ENCODE results near the gene PADI4. TPM values are rescaled to one million over a fixed set of nuclear protein-coding genes. Genes with fewer than 3 reads are reported as not detected.

The PADI4 gene
- polyA plus RNA-seq, 1 experiment: not detected

DNA sequence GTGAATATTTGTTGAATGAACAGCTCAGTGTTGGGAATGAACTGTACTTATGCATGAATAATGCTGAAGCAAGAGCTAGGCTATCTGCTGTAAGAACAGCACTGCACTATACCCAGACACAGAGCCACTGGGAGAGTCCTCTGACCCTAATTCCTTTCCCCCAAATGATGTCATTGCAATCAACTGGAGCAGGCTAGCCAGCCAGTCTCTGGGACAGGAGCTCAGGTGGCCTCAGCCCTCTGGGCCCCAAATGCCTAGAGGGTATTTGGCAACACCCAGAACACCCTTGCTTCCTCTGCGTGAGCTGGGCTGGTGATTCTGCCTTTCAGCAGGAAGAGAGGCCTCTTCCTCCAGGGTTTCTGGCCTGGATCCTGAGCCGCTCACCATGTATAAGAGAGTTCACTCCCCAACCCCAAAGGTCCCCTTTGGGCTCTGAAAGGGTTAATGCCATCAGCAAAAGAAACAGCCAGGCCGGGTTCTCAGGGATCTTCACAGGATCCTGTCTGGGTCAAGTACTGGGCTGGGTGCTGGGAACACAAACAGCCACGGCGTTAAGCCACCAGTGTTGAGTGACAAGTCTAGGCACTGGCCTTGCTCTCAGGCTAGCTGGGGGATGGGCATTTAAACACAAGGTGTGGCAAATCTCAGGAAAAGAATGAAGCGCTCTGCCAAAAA lies 3.7 kb upstream of the PADI4 start:
- Histone ChIP-seq H3K27ac (ENCODE audit: low read depth, low read length) (no peak overlapping the region), H3K9me3 (ENCODE audit: control insufficient read depth, insufficient read depth, low read length) (peaks cover 19% of the 10 kb centered on the region), H3K4me3 (ENCODE audit: low read depth, low read length) (no peak overlapping the region), H3K27me3 (ENCODE audit: control insufficient read depth, insufficient read depth, low read length) (peaks cover 30% of the 10 kb centered on the region)
- no peak for DNase-seq (ENCODE audit: low read depth, low spot score)
- ChIA-PET POLR2A (no interaction called here), CTCF (no interaction called here)
- TF ChIP-seq, protein P1, sequence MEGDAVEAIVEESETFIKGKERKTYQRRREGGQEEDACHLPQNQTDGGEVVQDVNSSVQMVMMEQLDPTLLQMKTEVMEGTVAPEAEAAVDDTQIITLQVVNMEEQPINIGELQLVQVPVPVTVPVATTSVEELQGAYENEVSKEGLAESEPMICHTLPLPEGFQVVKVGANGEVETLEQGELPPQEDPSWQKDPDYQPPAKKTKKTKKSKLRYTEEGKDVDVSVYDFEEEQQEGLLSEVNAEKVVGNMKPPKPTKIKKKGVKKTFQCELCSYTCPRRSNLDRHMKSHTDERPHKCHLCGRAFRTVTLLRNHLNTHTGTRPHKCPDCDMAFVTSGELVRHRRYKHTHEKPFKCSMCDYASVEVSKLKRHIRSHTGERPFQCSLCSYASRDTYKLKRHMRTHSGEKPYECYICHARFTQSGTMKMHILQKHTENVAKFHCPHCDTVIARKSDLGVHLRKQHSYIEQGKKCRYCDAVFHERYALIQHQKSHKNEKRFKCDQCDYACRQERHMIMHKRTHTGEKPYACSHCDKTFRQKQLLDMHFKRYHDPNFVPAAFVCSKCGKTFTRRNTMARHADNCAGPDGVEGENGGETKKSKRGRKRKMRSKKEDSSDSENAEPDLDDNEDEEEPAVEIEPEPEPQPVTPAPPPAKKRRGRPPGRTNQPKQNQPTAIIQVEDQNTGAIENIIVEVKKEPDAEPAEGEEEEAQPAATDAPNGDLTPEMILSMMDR (IDR thresholded peaks at IDR 0.05; ENCODE audit: low read depth, low read length): no peak

DNA sequence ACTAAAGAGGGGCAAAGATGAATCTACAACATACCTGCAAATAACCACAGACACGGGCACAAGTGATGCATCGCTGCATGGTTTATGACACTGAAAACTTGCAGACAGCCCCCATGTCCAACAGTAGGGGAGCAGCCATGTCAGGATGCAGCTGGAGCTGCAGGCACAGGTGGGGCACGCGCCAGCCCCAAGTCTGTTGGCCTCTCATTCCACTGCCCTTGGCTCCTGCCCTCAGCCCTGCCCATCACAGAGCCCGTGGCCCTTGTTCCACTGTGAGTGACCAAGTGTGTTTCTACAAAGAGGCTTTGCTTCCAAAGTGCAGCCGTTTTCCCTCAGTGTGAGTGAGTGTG lies 3.2 kb upstream of the PADI4 start:
- CTCF ChIA-PET: no interaction called here
- Histone ChIP-seq H3K27ac (ENCODE audit: low read depth, low read length) (no peak overlapping the region), H3K4me3 (ENCODE audit: low read depth, low read length) (no peak overlapping the region), H3K27me3 (ENCODE audit: control insufficient read depth, insufficient read depth, low read length) (peaks cover 35% of the 10 kb centered on the region), H3K9me3 (ENCODE audit: control insufficient read depth, insufficient read depth, low read length) (peaks cover 19% of the 10 kb centered on the region)
- no peak for DNase-seq (ENCODE audit: low read depth, low spot score)
- POLR2A ChIA-PET: no interaction called here
- TF ChIP-seq, protein P1 (IDR thresholded peaks at IDR 0.05; ENCODE audit: low read depth, low read length): no peak

DNA sequence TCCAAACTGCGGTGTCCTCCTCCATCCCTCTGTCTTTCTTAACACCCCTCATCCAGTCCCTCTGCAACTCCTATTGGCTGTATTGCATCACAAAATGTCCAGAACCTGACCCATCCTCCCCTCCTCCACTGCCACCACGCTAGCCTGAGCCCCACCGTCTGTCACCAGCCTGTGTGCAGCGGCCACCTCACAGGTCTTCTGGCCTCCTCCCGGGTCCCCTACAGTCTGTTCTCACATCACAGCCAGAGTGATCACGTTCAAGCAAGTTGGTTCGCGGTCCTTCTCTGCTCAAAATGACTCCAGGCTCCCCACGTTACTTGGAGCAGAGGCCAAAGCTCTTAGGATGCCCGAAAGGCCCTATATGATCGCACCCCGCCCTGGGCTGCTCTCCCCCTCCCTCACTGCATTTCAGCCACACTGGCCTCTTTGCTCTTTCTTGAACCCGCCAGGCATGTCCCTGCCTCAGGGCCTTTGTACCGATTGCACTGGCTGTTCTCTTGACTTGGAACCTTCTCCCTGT lies 2.4 kb upstream of the PADI4 start:
- TF ChIP-seq, protein P1 (IDR thresholded peaks at IDR 0.05; ENCODE audit: low read depth, low read length): no peak
- CTCF ChIA-PET: no interaction called here
- no peak overlapping the region for H3K4me3 ChIP-seq (ENCODE audit: low read depth, low read length)
- peaks cover 35% of the 10 kb centered on the region for H3K27me3 ChIP-seq (ENCODE audit: control insufficient read depth, insufficient read depth, low read length)
- no peak for DNase-seq (ENCODE audit: low read depth, low spot score)
- POLR2A ChIA-PET: interaction anchor here (0.6 kb wide), 1 partner anchor 53 kb away, joined by 4 read pairs; no protein-coding TSS in a partner anchor
- peaks cover 19% of the 10 kb centered on the region for H3K9me3 ChIP-seq (ENCODE audit: control insufficient read depth, insufficient read depth, low read length)
- H3K27ac ChIP-seq (ENCODE audit: low read depth, low read length): no peak overlapping the region

DNA sequence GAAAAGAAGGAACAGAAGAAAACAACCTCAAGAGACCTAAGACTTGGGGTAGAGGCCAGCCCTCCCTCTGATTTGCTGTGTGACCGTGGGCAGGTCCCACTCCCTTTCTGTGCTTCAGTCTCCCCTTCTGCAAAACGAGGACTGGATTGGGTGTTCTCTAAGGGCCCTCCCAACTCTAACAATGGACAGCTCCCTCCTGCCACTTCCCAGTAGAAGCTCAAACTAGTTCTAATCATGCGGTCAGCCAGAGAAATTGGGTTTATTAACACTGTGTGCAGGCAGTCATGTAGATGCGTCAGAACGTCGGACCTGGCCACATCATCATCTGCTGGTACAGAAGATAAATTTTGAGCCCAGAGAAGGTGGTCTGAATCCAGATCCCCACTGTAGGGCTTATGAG lies 1.6 kb upstream of the PADI4 start:
- ChIA-PET POLR2A (interaction anchor here (0.6 kb wide), 1 partner anchor 54 kb away, joined by 4 read pairs; no protein-coding TSS in a partner anchor), CTCF (no interaction called here)
- no peak for DNase-seq (ENCODE audit: low read depth, low spot score)

DNA sequence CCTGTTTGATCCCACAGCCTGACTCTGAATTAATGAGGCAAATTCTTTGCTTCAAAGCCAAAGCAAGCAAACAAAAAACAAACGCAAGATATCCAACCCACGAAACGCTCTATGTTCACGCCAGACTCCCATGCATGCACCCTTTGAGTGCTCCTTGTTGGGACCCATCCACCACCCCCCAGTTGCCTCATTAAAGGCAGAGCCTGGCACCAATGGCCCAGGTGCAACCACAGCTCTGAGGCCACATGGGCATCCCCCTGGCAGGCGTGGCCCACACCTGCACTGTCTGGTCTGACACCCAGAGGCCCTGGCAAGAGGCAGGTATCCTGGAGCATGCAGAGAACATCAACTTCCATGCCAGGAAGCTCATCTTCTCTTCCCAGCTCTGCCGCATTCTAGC lies 1.1 kb upstream of the PADI4 start:
- Histone ChIP-seq H3K9me3 (ENCODE audit: control insufficient read depth, insufficient read depth, low read length) (peaks cover 8% of the 10 kb centered on the region), H3K4me3 (ENCODE audit: low read depth, low read length) (no peak overlapping the region), H3K27ac (ENCODE audit: low read depth, low read length) (no peak overlapping the region), H3K27me3 (ENCODE audit: control insufficient read depth, insufficient read depth, low read length) (peaks cover 35% of the 10 kb centered on the region)
- POLR2A ChIA-PET: no interaction called here
- DNase-seq (ENCODE audit: low read depth, low spot score): no peak
- CTCF ChIA-PET: no interaction called here
- TF ChIP-seq, protein P1 (IDR thresholded peaks at IDR 0.05; ENCODE audit: low read depth, low read length): no peak

More for the DNA sequence above, 1.6 kb upstream of the PADI4 start:
- H3K27me3 ChIP-seq (ENCODE audit: control insufficient read depth, insufficient read depth, low read length): peaks cover 35% of the 10 kb centered on the region
- TF ChIP-seq, protein P1 (IDR thresholded peaks at IDR 0.05; ENCODE audit: low read depth, low read length): no peak
- peaks cover 13% of the 10 kb centered on the region for H3K9me3 ChIP-seq (ENCODE audit: control insufficient read depth, insufficient read depth, low read length)
- H3K4me3 ChIP-seq (ENCODE audit: low read depth, low read length): no peak overlapping the region
- H3K27ac ChIP-seq (ENCODE audit: low read depth, low read length): no peak overlapping the region
